Neural cell (in vitro differentiated cells): Measurements from ENCODE around the gene ZCCHC10.

Experiments
- EZH2 ChIP-seq: fragments of 200-600, 300-800 bp; shearing (Covaris generic), sonication (generic); IDR thresholded peaks from 2 replicates; pipeline ENCODE4 v1.6.1; 2014; ENCODE audit warnings: antibody characterized with exemption, low read length, borderline replicate concordance, mild to moderate bottlenecking; ENCODE audit not compliant: insufficient read depth, poor library complexity, severe bottlenecking
- POLR2AphosphoS5 ChIP-seq: IDR thresholded peaks from 2 replicates; pipeline ENCODE4 v1.6.1; 2012
- TF ChIP-seq, protein P1 (sequence below): fragments of 450-650 bp; IDR thresholded peaks from 2 replicates; pipeline ENCODE4 v1.5.1; 2014; ENCODE audit warnings: antibody characterized with exemption, mild to moderate bottlenecking, moderate library complexity; ENCODE audit not compliant: poor library complexity, severe bottlenecking

DNA sequence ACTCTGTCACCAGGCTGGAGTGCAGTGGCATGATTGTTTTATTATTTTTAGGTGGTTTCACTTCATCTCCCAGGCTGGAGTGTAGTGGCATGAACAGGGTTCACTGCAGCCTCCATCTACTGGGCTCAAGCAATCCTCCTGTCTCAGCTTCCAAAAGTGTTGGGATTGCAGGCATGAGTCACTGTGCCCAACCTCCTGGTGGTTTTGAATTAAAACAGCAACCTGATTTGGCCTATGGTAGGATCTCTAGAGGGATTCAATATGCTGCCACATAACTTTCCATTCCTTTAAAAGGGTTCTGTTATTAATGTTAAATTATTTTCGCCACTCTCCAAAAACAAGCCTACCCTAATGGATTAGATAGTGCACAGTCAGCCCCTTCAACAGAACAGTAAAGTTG is 15.6 kb upstream of the ZCCHC10 start:
- TF ChIP-seq EZH2 = no peak
- no peak for TF ChIP-seq POLR2AphosphoS5
- TF ChIP-seq, protein P1, sequence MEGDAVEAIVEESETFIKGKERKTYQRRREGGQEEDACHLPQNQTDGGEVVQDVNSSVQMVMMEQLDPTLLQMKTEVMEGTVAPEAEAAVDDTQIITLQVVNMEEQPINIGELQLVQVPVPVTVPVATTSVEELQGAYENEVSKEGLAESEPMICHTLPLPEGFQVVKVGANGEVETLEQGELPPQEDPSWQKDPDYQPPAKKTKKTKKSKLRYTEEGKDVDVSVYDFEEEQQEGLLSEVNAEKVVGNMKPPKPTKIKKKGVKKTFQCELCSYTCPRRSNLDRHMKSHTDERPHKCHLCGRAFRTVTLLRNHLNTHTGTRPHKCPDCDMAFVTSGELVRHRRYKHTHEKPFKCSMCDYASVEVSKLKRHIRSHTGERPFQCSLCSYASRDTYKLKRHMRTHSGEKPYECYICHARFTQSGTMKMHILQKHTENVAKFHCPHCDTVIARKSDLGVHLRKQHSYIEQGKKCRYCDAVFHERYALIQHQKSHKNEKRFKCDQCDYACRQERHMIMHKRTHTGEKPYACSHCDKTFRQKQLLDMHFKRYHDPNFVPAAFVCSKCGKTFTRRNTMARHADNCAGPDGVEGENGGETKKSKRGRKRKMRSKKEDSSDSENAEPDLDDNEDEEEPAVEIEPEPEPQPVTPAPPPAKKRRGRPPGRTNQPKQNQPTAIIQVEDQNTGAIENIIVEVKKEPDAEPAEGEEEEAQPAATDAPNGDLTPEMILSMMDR = no peak
